ENCODE data around the gene WNK2.

- TF ChIP-seq EZH2 (IDR thresholded peaks at IDR 0.05): no peak
- no peak for TF ChIP-seq POLR2AphosphoS5 (IDR thresholded peaks at IDR 0.05; ENCODE audit: borderline replicate concordance, low read depth, low read length)
These were observed 42.0 kb downstream of the WNK2 start for GRCh38 chr9:93225892-93226291.
